NOMO-1 (cell line): ENCODE data around the gene CEP43.

ENCODE experiments used
- DNase-seq, 2 experiments: peaks; one replicate each; lab custom pipeline; 2025; ENCODE audit not compliant: unreplicated experiment in 2 of 2; lab: John Stamatoyannopoulos, UW

Gene CEP43

GRCh38 chr6:167005350-167006159 is 6.4 kb downstream of the CEP43 start:
- DNase-seq = no peak

GRCh38 chr6:167007985-167008384 is 8.8 kb downstream of the CEP43 start:
- no peak for DNase-seq

- no peak for DNase-seq
These were observed 13.9 kb downstream of the CEP43 start for GRCh38 chr6:167013067-167013466.

GRCh38 chr6:167013946-167014345 is 14.7 kb downstream of the CEP43 start:
- DNase-seq = no peak

- no peak for DNase-seq
These were observed 16.1 kb downstream of the CEP43 start for GRCh38 chr6:167015302-167015701.

- DNase-seq = no peak
These were observed 21.0 kb downstream of the CEP43 start for GRCh38 chr6:167020206-167020605.

GRCh38 chr6:167027308-167027707 is 28.1 kb downstream of the CEP43 start:
- no peak for DNase-seq

- no peak for DNase-seq
These were observed 28.6 kb downstream of the CEP43 start for GRCh38 chr6:167027772-167028171.

- no peak for DNase-seq
These were observed 31.2 kb downstream of the CEP43 start for GRCh38 chr6:167030222-167031072.

- DNase-seq = no peak
These were observed 32.0 kb downstream of the CEP43 start for GRCh38 chr6:167031082-167031709.

GRCh38 chr6:167034056-167034455 is 34.9 kb downstream of the CEP43 start:
- no peak for DNase-seq

GRCh38 chr6:167037762-167038161 is 38.6 kb downstream of the CEP43 start:
- no peak for DNase-seq

GRCh38 chr6:167044696-167045095 is 45.5 kb downstream of the CEP43 start:
- peak in 1 of 2 experiments; percentile 32 for DNase-seq

- DNase-seq = no peak
These were observed 46.8 kb downstream of the CEP43 start for GRCh38 chr6:167045828-167046580.

- no peak for DNase-seq
These were observed 47.8 kb downstream of the CEP43 start for GRCh38 chr6:167046861-167047495.

- peak; percentile 73 to 97 for DNase-seq
These were observed 48.4 kb downstream of the CEP43 start for GRCh38 chr6:167047554-167047953.
